Neural progenitor cell (in vitro differentiated cells): ENCODE data around the gene PHF20.

Source experiments
- EZH2 ChIP-seq: fragments of 200-600 bp; sonication (generic); IDR thresholded peaks from 2 replicates; pipeline ENCODE4 v1.6.1; 2017; ENCODE audit warnings: antibody characterized with exemption, mild to moderate bottlenecking, moderate library complexity
- EZH2phosphoT487 ChIP-seq: fragments of 200-600 bp; sonication (generic); IDR thresholded peaks from 2 replicates; pipeline ENCODE4 v1.6.1; 2017; ENCODE audit warnings: antibody characterized with exemption
- TF ChIP-seq, protein P1 (sequence below): fragments of 200-600 bp; sonication (generic); IDR thresholded peaks from 2 replicates; pipeline ENCODE4 v1.5.1; 2017; ENCODE audit warnings: antibody characterized with exemption, mild to moderate bottlenecking

DNA sequence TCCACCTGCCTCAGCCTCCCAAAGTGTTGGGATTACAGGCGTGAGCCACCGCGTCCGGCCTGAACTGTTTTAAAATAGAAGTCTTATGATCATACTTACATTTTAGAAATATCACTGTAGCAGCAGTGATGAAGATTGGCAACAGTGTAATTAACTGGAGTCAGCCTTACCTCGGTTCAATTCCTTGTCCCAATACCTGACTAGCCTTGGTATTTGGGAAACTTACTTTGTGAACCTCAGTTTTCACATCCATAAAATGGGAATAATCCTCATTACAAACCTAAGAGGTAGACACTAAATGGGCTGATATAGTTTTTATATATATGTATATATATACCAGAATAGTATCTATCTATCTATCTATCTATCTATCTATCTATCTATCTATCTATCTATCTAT lies 19.3 kb downstream of the PHF20 start:
- TF ChIP-seq, protein P1, sequence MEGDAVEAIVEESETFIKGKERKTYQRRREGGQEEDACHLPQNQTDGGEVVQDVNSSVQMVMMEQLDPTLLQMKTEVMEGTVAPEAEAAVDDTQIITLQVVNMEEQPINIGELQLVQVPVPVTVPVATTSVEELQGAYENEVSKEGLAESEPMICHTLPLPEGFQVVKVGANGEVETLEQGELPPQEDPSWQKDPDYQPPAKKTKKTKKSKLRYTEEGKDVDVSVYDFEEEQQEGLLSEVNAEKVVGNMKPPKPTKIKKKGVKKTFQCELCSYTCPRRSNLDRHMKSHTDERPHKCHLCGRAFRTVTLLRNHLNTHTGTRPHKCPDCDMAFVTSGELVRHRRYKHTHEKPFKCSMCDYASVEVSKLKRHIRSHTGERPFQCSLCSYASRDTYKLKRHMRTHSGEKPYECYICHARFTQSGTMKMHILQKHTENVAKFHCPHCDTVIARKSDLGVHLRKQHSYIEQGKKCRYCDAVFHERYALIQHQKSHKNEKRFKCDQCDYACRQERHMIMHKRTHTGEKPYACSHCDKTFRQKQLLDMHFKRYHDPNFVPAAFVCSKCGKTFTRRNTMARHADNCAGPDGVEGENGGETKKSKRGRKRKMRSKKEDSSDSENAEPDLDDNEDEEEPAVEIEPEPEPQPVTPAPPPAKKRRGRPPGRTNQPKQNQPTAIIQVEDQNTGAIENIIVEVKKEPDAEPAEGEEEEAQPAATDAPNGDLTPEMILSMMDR: no peak
- TF ChIP-seq EZH2: no peak
- TF ChIP-seq EZH2phosphoT487: no peak
